22Rv1 (cell line): ENCODE results near the gene OR2AJ1.

Experiments used
- H3K27ac ChIP-seq: fragments of 450-650 bp; 2 replicates; pipeline ENCODE4 v1.5.1; 2017
- CTCF ChIP-seq: fragments of 450-650 bp; IDR thresholded peaks from 2 replicates; pipeline ENCODE4 v1.5.1; 2017; ENCODE audit warnings: mild to moderate bottlenecking
- ZFX ChIP-seq: fragments of 450-650 bp; IDR thresholded peaks from 2 replicates; pipeline ENCODE4 v1.6.1; 2017; ENCODE audit warnings: antibody characterized with exemption, borderline replicate concordance

The OR2AJ1 gene

DNA sequence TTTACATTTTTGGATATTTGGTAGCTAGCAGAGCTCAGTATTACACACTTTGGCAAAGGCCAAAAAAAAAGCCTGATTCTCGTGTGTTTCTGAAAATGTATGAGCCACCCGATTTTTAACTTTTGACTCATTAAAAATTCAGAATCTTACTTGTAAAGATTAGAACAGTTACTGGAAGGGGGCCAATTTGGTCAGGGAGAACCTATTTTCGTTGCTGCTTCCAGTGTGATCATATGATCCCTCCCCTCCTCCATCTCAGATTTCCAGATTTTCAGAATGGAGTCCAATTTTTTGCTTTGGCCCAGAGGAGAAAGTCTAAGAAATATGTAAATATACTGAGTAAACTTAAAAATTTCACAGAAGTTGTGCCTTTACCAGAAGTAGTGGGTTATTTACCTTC lies 37.1 kb downstream of the OR2AJ1 start:
- TF ChIP-seq ZFX (no peak), CTCF (no peak)
- no peak overlapping the region for H3K27ac ChIP-seq

- TF ChIP-seq ZFX (no peak), CTCF (no peak)
- no peak overlapping the region for H3K27ac ChIP-seq
Measured at GRCh38 chr1:247962911-247963588, 38.4 kb downstream of the OR2AJ1 start.

DNA sequence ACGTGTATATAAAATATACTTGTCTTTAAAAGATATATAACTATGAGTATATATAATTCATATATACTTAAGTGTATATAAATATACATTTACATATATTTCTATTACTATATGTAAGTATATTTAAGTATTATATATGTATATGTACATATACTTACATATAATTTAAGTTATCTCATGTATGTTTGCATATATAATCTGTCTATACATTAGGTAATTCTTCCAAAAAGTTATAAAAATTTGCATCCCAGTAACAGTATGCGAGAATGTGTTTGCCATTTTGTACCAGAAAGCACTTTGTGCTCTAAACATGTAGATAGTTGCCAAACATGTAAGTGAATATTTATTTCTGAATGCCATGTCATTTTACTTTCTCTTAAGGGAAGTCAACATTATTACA lies 40.2 kb downstream of the OR2AJ1 start, which contains the start of gene OR2AK2:
Gene OR2AK2, plus strand, starts transcription at position 301 of the 400 bp plus-strand sequence. CDS start 144 bp downstream, outside the sequence.
- TF ChIP-seq ZFX (no peak), CTCF (no peak)
- no peak within 1 kb of the TSS for H3K27ac ChIP-seq

- TF ChIP-seq ZFX (no peak), CTCF (no peak)
Measured at GRCh38 chr1:247966532-247967204, 42.0 kb downstream of the OR2AJ1 start.

More at GRCh38 chr1:247966532-247967204, 42.0 kb downstream of the OR2AJ1 start:
- H3K27ac ChIP-seq: no peak overlapping the region
